Sigmoid colon (tissue), 7 donors: ENCODE results near the gene VPS35L. TPM values are rescaled to one million over a fixed set of nuclear protein-coding genes. Genes with fewer than 3 reads are reported as not detected.
"Not testable (repeated sequence)": the region's sequence is repeated elsewhere in the genome, so short reads cannot be mapped to it uniquely, and the experiment has no call there.

Source experiments
- DNase-seq: peaks from one replicate; pipeline ENCODE4 v3.0.0-alpha.2; 2019
- H3K27ac ChIP-seq, 4 donors: fragments of 200-600 bp; sonication (generic); one replicate each; pipeline ENCODE4 v1.5.1; 2016 to 2019; ENCODE audit warnings: mild to moderate bottlenecking in 1 of 4
- H3K27me3 ChIP-seq, 3 donors: fragments of 200-600 bp; sonication (generic); one replicate each; pipeline ENCODE4 v1.5.1; 2019; ENCODE audit warnings: mild to moderate bottlenecking in 1 of 3
- H3K36me3 ChIP-seq, 4 donors: fragments of 200-600 bp; sonication (generic); one replicate each; pipeline ENCODE4 v1.5.1; 2016 to 2019
- H3K4me1 ChIP-seq, 4 donors: fragments of 200-600 bp; sonication (generic); one replicate each; pipeline ENCODE4 v1.5.1; 2017 to 2019
- H3K4me3 ChIP-seq, 4 donors: fragments of 200-600 bp; sonication (generic); one replicate each; pipeline ENCODE4 v1.5.1; 2017 to 2019; ENCODE audit warnings: mild to moderate bottlenecking in 2 of 4, moderate library complexity in 1 of 4
- H3K9me3 ChIP-seq, 4 donors: fragments of 200-600 bp in 3 of 4; sonication (generic) in 3 of 4; one replicate each; pipeline versions ENCODE4 v1.5.1 to v1.6.1; 2013 to 2019
- CTCF ChIP-seq, 4 experiments: fragments of 450-650 bp in 3 of 4; fragments of 200-600 bp in 1 of 4; IDR thresholded peaks; one replicate each; pipeline ENCODE4 v1.5.1; 2016 to 2019; ENCODE audit warnings: antibody characterized with exemption in 4 of 4, mild to moderate bottlenecking in 3 of 4, moderate library complexity in 2 of 4
- EP300 ChIP-seq, 4 donors: sonication (generic); formaldehyde crosslinking; IDR thresholded peaks; one replicate each; pipeline ENCODE4 v1.6.1; 2017; ENCODE audit warnings: antibody characterized with exemption in 4 of 4
- POLR2A ChIP-seq, 2 donors: fragments of 450-650 bp; IDR thresholded peaks; one replicate each; pipeline ENCODE4 v1.6.1; 2016; ENCODE audit warnings: antibody characterized with exemption in 2 of 2, mild to moderate bottlenecking in 2 of 2, moderate library complexity in 2 of 2
- POLR2AphosphoS5 ChIP-seq, 4 donors: sonication (generic); formaldehyde crosslinking; IDR thresholded peaks; one replicate each; pipeline ENCODE4 v1.6.1; 2017; ENCODE audit warnings: antibody characterized with exemption in 4 of 4
- WGBS, 2 donors: extraction: QIAGEN DNeasy Blood & Tissue Kit; methylation state at CpG; one replicate each; pipeline ENCODE4 v1.1.7; 2013; 5-methylcytosine and 5-hydroxymethylcytosine counted together
- intact Hi-C: fragments of 100-400 bp; cut with DNase I; formaldehyde crosslinking; loops from one replicate; pipeline ENCODE4 v1.15.1; 2023
- polyA plus RNA-seq, 3 donors: library from polyadenylated mRNA; stranded (reverse); fragments of 200-250 nt; gene quantifications; one replicate each; pipeline ENCODE4 v1.2.3, GENCODE V29; 2013
- total RNA-seq, 4 donors: library from RNA; depleted of rRNA; stranded (reverse); fragments of >200 nt; gene quantifications; one replicate each; pipeline ENCODE4 v1.1.0, GENCODE V29; 2016
- donor health status: healthy with polysubstance abuse.
- donor health status: Bipolar disorder and iron deficiency.
- donor health status: healthy.

VPS35L gene
- total and polyA plus RNA-seq, 7 donors: 21.6 to 53.7 (median 41.8) TPM

- intact Hi-C loops: no loop called here
- no peak for TF ChIP-seq EP300 (IDR thresholded peaks at IDR 0.05)
- no peak for TF ChIP-seq POLR2A (IDR thresholded peaks at IDR 0.05)
- no peak for TF ChIP-seq CTCF (IDR thresholded peaks at IDR 0.05)
- TF ChIP-seq POLR2AphosphoS5 (IDR thresholded peaks at IDR 0.05): no peak
- Histone ChIP-seq H3K36me3 (peaks cover 4 to 45% (median 15%) of the 10 kb centered on the region in 4 donors), H3K27ac (peak overlapping the region in 2 of 4 donors; percentile 7 to 8), H3K27me3 (no peaks in the 10 kb centered on the region), H3K9me3 (no peaks in the 10 kb centered on the region), H3K4me1 (peaks cover 0 to 5% (median 0%) of the 10 kb centered on the region in 4 donors), H3K4me3 (no peak overlapping the region)
- no peak for DNase-seq
- WGBS, 2 donors: 47 to 74% methylated on average over 3 of the region's 3 CpGs
These were observed 111.0 kb downstream of the VPS35L start for GRCh38 chr16:19666477-19666876.

- Histone ChIP-seq H3K4me1 (no peaks in the 10 kb centered on the region), H3K27ac (no peak overlapping the region), H3K9me3 (no peaks in the 10 kb centered on the region), H3K36me3 (peaks cover 4 to 79% (median 19%) of the 10 kb centered on the region in 4 donors), H3K4me3 (no peak overlapping the region), H3K27me3 (no peaks in the 10 kb centered on the region)
- no peak for DNase-seq
- TF ChIP-seq EP300 (IDR thresholded peaks at IDR 0.05) (no peak), POLR2AphosphoS5 (IDR thresholded peaks at IDR 0.05) (no peak), POLR2A (IDR thresholded peaks at IDR 0.05) (no peak), CTCF (IDR thresholded peaks at IDR 0.05) (no peak)
- intact Hi-C loops: no loop called here
- WGBS, 2 donors: 96 to 97% methylated on average over 4 of the region's 4 CpGs
These were observed 116.9 kb downstream of the VPS35L start for GRCh38 chr16:19672378-19672777.

GRCh38 chr16:19674485-19674884 is 119.0 kb downstream of the VPS35L start:
- WGBS, 2 donors: 91 to 96% methylated on average over 5 of the region's 5 CpGs
- no peaks in the 10 kb centered on the region for H3K9me3 ChIP-seq
- peaks cover 4 to 79% (median 16%) of the 10 kb centered on the region in 4 donors for H3K36me3 ChIP-seq

GRCh38 chr16:19677402-19677801 is 121.9 kb downstream of the VPS35L start:
- intact Hi-C loops: no loop called here
- Histone ChIP-seq H3K27me3 (no peaks in the 10 kb centered on the region), H3K27ac (no peak overlapping the region), H3K4me1 (no peaks in the 10 kb centered on the region), H3K36me3 (peaks cover 3 to 72% (median 6%) of the 10 kb centered on the region in 4 donors), H3K9me3 (no peaks in the 10 kb centered on the region), H3K4me3 (no peak overlapping the region)
- no peak for DNase-seq
- no peak for TF ChIP-seq CTCF (IDR thresholded peaks at IDR 0.05)
- no peak for TF ChIP-seq POLR2AphosphoS5 (IDR thresholded peaks at IDR 0.05)
- no peak for TF ChIP-seq POLR2A (IDR thresholded peaks at IDR 0.05)
- no peak for TF ChIP-seq EP300 (IDR thresholded peaks at IDR 0.05)
- 88% methylated on average over 7 of the region's 7 CpGs for WGBS, 2 donors

More at GRCh38 chr16:19674485-19674884, 119.0 kb downstream of the VPS35L start:
- no peak for DNase-seq
- Histone ChIP-seq H3K27me3 (no peaks in the 10 kb centered on the region), H3K4me3 (no peak overlapping the region), H3K4me1 (no peaks in the 10 kb centered on the region), H3K27ac (no peak overlapping the region)
- intact Hi-C loops: no loop called here
- TF ChIP-seq POLR2A (IDR thresholded peaks at IDR 0.05): no peak
- no peak for TF ChIP-seq CTCF (IDR thresholded peaks at IDR 0.05)
- TF ChIP-seq EP300 (IDR thresholded peaks at IDR 0.05): no peak
- no peak for TF ChIP-seq POLR2AphosphoS5 (IDR thresholded peaks at IDR 0.05)

GRCh38 chr16:19678804-19679203 is 123.3 kb downstream of the VPS35L start:
- TF ChIP-seq POLR2A (IDR thresholded peaks at IDR 0.05): no peak
- no peak for TF ChIP-seq EP300 (IDR thresholded peaks at IDR 0.05)
- no peak for TF ChIP-seq CTCF (IDR thresholded peaks at IDR 0.05)
- TF ChIP-seq POLR2AphosphoS5 (IDR thresholded peaks at IDR 0.05): no peak
- H3K27ac ChIP-seq: no peak overlapping the region
- H3K9me3 ChIP-seq: no peaks in the 10 kb centered on the region
- DNase-seq: no peak
- peaks cover 14 to 72% (median 18%) of the 10 kb centered on the region in 4 donors for H3K36me3 ChIP-seq
- intact Hi-C loops: no loop called here
- no peaks in the 10 kb centered on the region for H3K4me1 ChIP-seq
- no peak overlapping the region for H3K4me3 ChIP-seq
- 89 to 90% methylated on average over 7 of the region's 7 CpGs for WGBS, 2 donors
- no peaks in the 10 kb centered on the region for H3K27me3 ChIP-seq

GRCh38 chr16:19679281-19679680 is 123.8 kb downstream of the VPS35L start:
- H3K4me1 ChIP-seq, DNase-seq, H3K27ac ChIP-seq, intact Hi-C loops, H3K4me3 ChIP-seq, H3K27me3 ChIP-seq, H3K9me3 ChIP-seq: not testable (repeated sequence)
- WGBS, 2 donors: 95 to 97% methylated on average over 6 of the region's 6 CpGs
- H3K36me3 ChIP-seq: peaks cover 17 to 75% (median 22%) of the 10 kb centered on the region in 4 donors
